Spleen (tissue), 11 donors: ENCODE measurements around the gene HINT2. TPM values are rescaled to one million over a fixed set of nuclear protein-coding genes. Genes with fewer than 3 reads are reported as not detected.

Source experiments
- DNase-seq: peaks from one replicate; pipeline ENCODE4 v3.0.0-alpha.2; 2020
- H3K27ac ChIP-seq, 8 donors: fragments of 200-600 bp; sonication (generic) in 7 of 8; 1 replicate in 4 of 8; 2 replicates in 4 of 8; pipeline versions ENCODE4 v1.5.0 to v1.8.0; 2016 to 2021; ENCODE audit warnings: inconsistent platforms in 4 of 8, mild to moderate bottlenecking in 4 of 8, moderate library complexity in 1 of 8
- H3K27me3 ChIP-seq, 7 donors: fragments of 200-600 bp; sonication (generic) in 6 of 7; replicated peaks in 1 of 7; 1 replicate in 4 of 7; 2 replicates in 3 of 7; pipeline versions ENCODE4 v1.5.0 to v1.8.0; 2016 to 2021; ENCODE audit warnings: inconsistent platforms in 3 of 7, mild to moderate bottlenecking in 1 of 7
- H3K36me3 ChIP-seq, 6 donors: fragments of 200-600 bp; sonication (generic) in 5 of 6; 1 replicate in 4 of 6; 2 replicates in 2 of 6; pipeline versions ENCODE4 v1.5.0 to v1.8.0; 2016 to 2021; ENCODE audit warnings: inconsistent platforms in 2 of 6
- H3K4me1 ChIP-seq, 6 donors: fragments of 200-600 bp; sonication (generic) in 5 of 6; 1 replicate in 3 of 6; 2 replicates in 3 of 6; pipeline versions ENCODE4 v1.5.0 to v1.8.0; 2016 to 2021; ENCODE audit warnings: inconsistent platforms in 3 of 6
- H3K4me3 ChIP-seq, 8 donors: fragments of 200-600 bp; sonication (generic) in 7 of 8; 1 replicate in 4 of 8; 2 replicates in 4 of 8; pipeline versions ENCODE4 v1.5.0 to v1.8.0; 2016 to 2021; ENCODE audit warnings: inconsistent platforms in 4 of 8, mild to moderate bottlenecking in 4 of 8, moderate library complexity in 2 of 8
- H3K9me3 ChIP-seq, 8 donors: fragments of 200-600 bp; sonication (generic) in 7 of 8; 1 replicate in 4 of 8; 2 replicates in 4 of 8; pipeline versions ENCODE4 v1.5.0 to v1.8.0; 2016 to 2021; ENCODE audit warnings: inconsistent platforms in 4 of 8
- POLR2A ChIP-seq, 3 donors: fragments of 450-650 bp; IDR thresholded peaks; one replicate each; pipeline ENCODE4 v1.5.1; 2017; ENCODE audit warnings: antibody characterized with exemption in 3 of 3, mild to moderate bottlenecking in 1 of 3
- POLR2AphosphoS5 ChIP-seq, 3 donors: sonication (generic); formaldehyde crosslinking; IDR thresholded peaks; one replicate each; pipeline ENCODE4 v1.5.1; 2017; ENCODE audit warnings: antibody characterized with exemption in 3 of 3
- WGBS, 5 donors: extraction: QIAGEN DNeasy Blood & Tissue Kit in 3 of 5; methylation state at CpG; one replicate each; pipeline versions ENCODE4 v1.1.5 to v1.1.7; 2013 to 2018; 5-methylcytosine and 5-hydroxymethylcytosine counted together
- intact Hi-C: fragments of 100-400 bp; cut with DNase I; formaldehyde crosslinking; loops from one replicate; pipeline ENCODE4 v1.15.0; 2023; ENCODE audit warnings: low total_unique reads
- polyA plus RNA-seq, 3 donors: library from polyadenylated mRNA; stranded (reverse); fragments of 200-250 nt; gene quantifications; one replicate each; pipeline ENCODE4 v1.2.1, GENCODE V29; 2013
- total RNA-seq, 7 donors: library from RNA; depleted of rRNA in 3 of 7; stranded (reverse); fragments of >200 nt in 3 of 7; fragmentation: NEBNext Ultra II Directional in 4 of 7; extraction: Animal tissue kit (Norgen Biotek cat#: 25700) in 4 of 7; gene quantifications; one replicate each; pipeline versions ENCODE4 v1.1.0 to v1.2.1, GENCODE V29; 2016 to 2021
- TF ChIP-seq, protein P1 (sequence below), 11 experiments: fragments of 200-600 bp in 7 of 11; fragments of 450-650 bp in 4 of 11; sonication (generic) in 4 of 11; IDR thresholded peaks in 8 of 11; conservative IDR thresholded peaks in 3 of 11; 1 replicate in 7 of 11; 2 replicates in 4 of 11; pipeline versions ENCODE4 v1.4.0 to v1.8.0; 2016 to 2021; ENCODE audit warnings: antibody characterized with exemption in 11 of 11, inconsistent platforms in 4 of 11, mild to moderate bottlenecking in 1 of 11
- donor health status: healthy with polysubstance abuse.
- donor health status: DM: no; HTN: no; CAD: no; lungs with moderate emphysema.
- donor health status: DM: no; HTN: no; CAD: no.
- donor health status: Bipolar disorder and iron deficiency.
- donor health status: healthy.
- donor health status: DM: no; HTN: no; CAD: no.
- donor health status: DM: yes; HTN: yes; CAD: no.

Gene HINT2
- total and polyA plus RNA-seq, 10 donors = 20.1 to 73.6 (median 25.1) TPM

DNA sequence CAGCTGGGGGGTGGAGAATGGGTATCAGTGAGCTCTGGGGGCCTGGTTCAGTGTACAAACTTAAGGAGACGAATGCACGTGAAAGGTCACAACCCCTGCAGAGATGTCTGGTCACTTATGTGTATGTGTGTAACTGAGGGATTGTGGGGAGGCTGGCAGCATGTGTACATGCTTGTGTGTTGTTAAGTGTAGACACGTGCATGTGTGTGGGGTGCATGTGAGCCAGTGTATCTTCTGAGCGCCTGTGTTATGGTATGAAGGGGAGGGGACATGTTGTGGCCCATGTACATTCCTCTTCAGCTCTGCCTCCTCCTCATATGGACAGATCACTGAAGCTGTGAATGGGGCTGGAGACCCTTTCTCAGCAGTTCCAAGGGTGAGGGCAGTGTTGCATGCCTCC, 16.2 kb upstream of the HINT2 start:
- intact Hi-C loops = no loop called here
- Histone ChIP-seq H3K27ac (no peak overlapping the region), H3K27me3 (no peaks in the 10 kb centered on the region), H3K4me3 (no peak overlapping the region), H3K36me3 (no peaks in the 10 kb centered on the region), H3K4me1 (peaks cover 14 to 76% (median 47%) of the 10 kb centered on the region in 6 donors), H3K9me3 (no peaks in the 10 kb centered on the region)
- TF ChIP-seq POLR2AphosphoS5 (IDR thresholded peaks at IDR 0.05) = no peak
- TF ChIP-seq, protein P1, sequence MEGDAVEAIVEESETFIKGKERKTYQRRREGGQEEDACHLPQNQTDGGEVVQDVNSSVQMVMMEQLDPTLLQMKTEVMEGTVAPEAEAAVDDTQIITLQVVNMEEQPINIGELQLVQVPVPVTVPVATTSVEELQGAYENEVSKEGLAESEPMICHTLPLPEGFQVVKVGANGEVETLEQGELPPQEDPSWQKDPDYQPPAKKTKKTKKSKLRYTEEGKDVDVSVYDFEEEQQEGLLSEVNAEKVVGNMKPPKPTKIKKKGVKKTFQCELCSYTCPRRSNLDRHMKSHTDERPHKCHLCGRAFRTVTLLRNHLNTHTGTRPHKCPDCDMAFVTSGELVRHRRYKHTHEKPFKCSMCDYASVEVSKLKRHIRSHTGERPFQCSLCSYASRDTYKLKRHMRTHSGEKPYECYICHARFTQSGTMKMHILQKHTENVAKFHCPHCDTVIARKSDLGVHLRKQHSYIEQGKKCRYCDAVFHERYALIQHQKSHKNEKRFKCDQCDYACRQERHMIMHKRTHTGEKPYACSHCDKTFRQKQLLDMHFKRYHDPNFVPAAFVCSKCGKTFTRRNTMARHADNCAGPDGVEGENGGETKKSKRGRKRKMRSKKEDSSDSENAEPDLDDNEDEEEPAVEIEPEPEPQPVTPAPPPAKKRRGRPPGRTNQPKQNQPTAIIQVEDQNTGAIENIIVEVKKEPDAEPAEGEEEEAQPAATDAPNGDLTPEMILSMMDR (IDR thresholded peaks at IDR 0.05 in 8 of 11, conservative IDR thresholded peaks at IDR 0.05 in 3 of 11) = no peak
- no peak for TF ChIP-seq POLR2A (IDR thresholded peaks at IDR 0.05)
- no peak for DNase-seq
- 86 to 94% (median 89%) methylated on average over 4 of the region's 4 CpGs for WGBS, 5 donors

DNA sequence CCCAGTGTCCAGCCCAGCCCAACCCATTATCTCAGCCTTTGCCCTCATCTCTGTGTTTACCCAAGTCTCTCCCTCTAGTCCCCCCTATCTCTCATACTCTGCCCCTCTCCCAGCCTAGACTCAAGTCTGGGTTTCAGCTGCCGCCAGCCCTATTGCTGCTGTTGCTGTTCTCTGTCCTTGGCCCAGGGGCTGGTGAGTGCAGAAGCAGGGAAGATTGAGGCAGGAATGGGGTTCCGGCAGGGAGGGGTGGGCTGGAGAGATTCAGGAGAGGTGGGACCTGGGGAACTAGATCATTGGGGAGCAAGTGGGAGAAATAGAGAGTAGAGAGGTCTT, 14.9 kb upstream of the HINT2 start:
- no peaks in the 10 kb centered on the region for H3K36me3 ChIP-seq
- H3K4me3 ChIP-seq = peak overlapping the region in 7 of 8 donors; percentile 54 to 85 (median 67)
- no peaks in the 10 kb centered on the region for H3K27me3 ChIP-seq
- intact Hi-C loops = no loop called here
- peaks cover 10 to 66% (median 40%) of the 10 kb centered on the region in 6 donors for H3K4me1 ChIP-seq
- no peak for DNase-seq
- peak overlapping the region; percentile 89 to 97 (median 94) for H3K27ac ChIP-seq
- TF ChIP-seq, protein P1 (IDR thresholded peaks at IDR 0.05 in 8 of 11, conservative IDR thresholded peaks at IDR 0.05 in 3 of 11) = no peak
- TF ChIP-seq POLR2A (IDR thresholded peaks at IDR 0.05) (no peak), POLR2AphosphoS5 (IDR thresholded peaks at IDR 0.05) (no peak)
- H3K9me3 ChIP-seq = no peaks in the 10 kb centered on the region
- 72 to 82% (median 81%) methylated on average over 2 of the region's 2 CpGs for WGBS, 5 donors

DNA sequence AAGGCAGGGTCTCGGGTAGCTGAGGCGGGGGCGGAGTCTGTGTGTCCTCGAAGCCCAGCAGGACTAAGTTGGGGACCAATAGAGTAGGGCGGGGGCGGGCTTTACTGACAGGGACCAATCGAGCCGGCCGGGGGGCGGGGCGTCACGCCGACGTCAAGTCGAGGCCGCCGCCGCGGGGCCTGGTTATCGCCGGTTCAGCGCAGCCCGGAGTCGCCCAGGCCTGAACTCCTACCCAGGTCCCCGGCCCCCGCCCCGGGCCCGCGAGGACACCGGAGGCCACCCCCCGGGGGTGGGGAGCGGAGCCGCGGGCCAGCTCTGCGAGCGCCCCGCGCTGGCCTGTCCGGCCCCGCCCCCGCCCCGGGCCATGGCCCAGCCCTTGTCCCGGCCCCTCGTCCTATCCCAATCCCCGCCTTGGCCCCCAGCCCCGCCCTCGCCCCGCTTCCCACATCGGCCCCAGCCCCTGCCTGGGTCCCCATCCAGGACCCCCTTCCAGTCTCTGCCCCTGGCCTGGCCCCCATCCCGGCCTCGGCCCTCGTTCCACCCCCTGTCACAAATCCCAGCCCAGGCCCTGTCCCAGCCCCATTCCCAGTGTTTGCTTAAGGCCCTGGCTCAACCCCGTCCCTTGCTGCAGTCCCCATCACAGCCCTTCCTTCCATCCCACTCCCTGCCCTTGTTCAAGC, 14.4 kb upstream of the HINT2 start, which contains the start of gene TMEM8B:
Gene TMEM8B (plus strand): TSS at position 145 of the 680 bp plus-strand sequence. CDS start 220 bp downstream, at position 365.
- H3K4me3 ChIP-seq = peak within 1 kb of the TSS; percentile 54 to 85 (median 64)
- intact Hi-C loops = no loop called here
- WGBS, 5 donors = 1 to 3% (median 2%) methylated on average over 15 to 53 of the region's 53 CpGs
- no peak for TF ChIP-seq POLR2A (IDR thresholded peaks at IDR 0.05)
- TF ChIP-seq, protein P1 (IDR thresholded peaks at IDR 0.05 in 8 of 11, conservative IDR thresholded peaks at IDR 0.05 in 3 of 11) = peak in 1 of 11 experiments; percentile 6
- TF ChIP-seq POLR2AphosphoS5 (IDR thresholded peaks at IDR 0.05) = peak; percentile 42 to 77 (median 60)
- no peaks in the 10 kb centered on the region for H3K9me3 ChIP-seq
- H3K27ac ChIP-seq = peak within 1 kb of the TSS; percentile 89 to 97 (median 94)
- H3K36me3 ChIP-seq = no peaks in the 10 kb centered on the region
- peak; percentile 97 for DNase-seq
- H3K27me3 ChIP-seq = no peaks in the 10 kb centered on the region
- peaks cover 5 to 61% (median 35%) of the 10 kb centered on the region in 6 donors for H3K4me1 ChIP-seq

DNA sequence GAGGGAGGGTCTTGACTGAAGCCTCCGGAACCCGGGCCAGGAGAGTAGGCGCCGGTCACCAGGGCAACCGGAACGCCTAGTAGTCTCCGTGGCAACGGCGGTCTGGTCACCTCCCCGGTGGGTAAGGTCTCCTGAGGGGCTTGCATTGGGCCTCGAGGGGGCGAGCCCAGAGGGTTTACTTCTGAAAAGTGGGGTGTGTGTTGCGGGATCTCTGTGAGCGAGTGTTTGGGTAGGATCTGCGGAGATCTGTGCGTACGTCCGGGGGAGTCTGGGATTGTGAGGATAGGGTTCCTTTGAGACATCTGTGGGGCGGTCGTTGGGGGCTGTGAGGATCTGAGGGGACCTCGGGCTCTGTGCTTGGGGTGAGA, 13.9 kb upstream of the HINT2 start, which contains the start of gene FAM221B:
Gene FAM221B (minus strand): TSS at position 17 of the 368 bp plus-strand sequence. CDS start 2,571 bp downstream, outside the sequence.
- 1 to 3% (median 2%) methylated on average over 12 to 21 of the region's 21 CpGs for WGBS, 5 donors
- Histone ChIP-seq H3K27ac (peak within 1 kb of the TSS; percentile 89 to 97 (median 94)), H3K4me3 (peak within 1 kb of the TSS; percentile 54 to 85 (median 64)), H3K36me3 (no peaks in the 10 kb centered on the region), H3K9me3 (no peaks in the 10 kb centered on the region), H3K27me3 (no peaks in the 10 kb centered on the region), H3K4me1 (peaks cover 4 to 56% (median 31%) of the 10 kb centered on the region in 6 donors)
- intact Hi-C loops = no loop called here
- peak; percentile 89 for DNase-seq
- TF ChIP-seq POLR2AphosphoS5 (IDR thresholded peaks at IDR 0.05) (no peak), POLR2A (IDR thresholded peaks at IDR 0.05) (no peak)
- TF ChIP-seq, protein P1 (IDR thresholded peaks at IDR 0.05 in 8 of 11, conservative IDR thresholded peaks at IDR 0.05 in 3 of 11) = no peak
